Astrocyte (in vitro differentiated cells and primary cell): ENCODE measurements around the gene FLT1. TPM values are rescaled to one million over a fixed set of nuclear protein-coding genes. Genes with fewer than 3 reads are reported as not detected.

Source experiments
- DNase-seq: peaks from one replicate; pipeline ENCODE4 v3.0.0-alpha.2; 2010; ENCODE audit warnings: low read depth
- FAIRE-seq: peaks from 2 replicates; lab custom pipeline; 2011; peaks lifted over from hg19 to GRCh38; lab: Jason Lieb, UNC
- H2AFZ ChIP-seq: 2 replicates; pipeline ENCODE4 v1.6.0; 2012; ENCODE audit warnings: low read depth, low read length, inconsistent platforms
- H3K27ac ChIP-seq: 2 replicates; pipeline ENCODE4 v1.5.1; 2011; ENCODE audit warnings: low read depth, low read length, inconsistent platforms
- H3K27me3 ChIP-seq: 2 replicates; pipeline ENCODE4 v1.6.0; 2011; ENCODE audit warnings: low read length, inconsistent platforms; ENCODE audit not compliant: insufficient read depth
- H3K36me3 ChIP-seq: 2 replicates; pipeline ENCODE4 v1.5.1; 2011; ENCODE audit warnings: low read length, inconsistent platforms; ENCODE audit not compliant: insufficient read depth
- H3K4me1 ChIP-seq: 2 replicates; pipeline ENCODE4 v1.5.1; 2011; ENCODE audit warnings: low read length, inconsistent platforms; ENCODE audit not compliant: insufficient read depth
- H3K4me2 ChIP-seq: 2 replicates; pipeline ENCODE4 v1.6.0; 2012; ENCODE audit warnings: low read length, inconsistent platforms
- H3K4me3 ChIP-seq: 2 replicates; pipeline ENCODE4 v1.5.1; 2011; ENCODE audit warnings: low read depth, mild to moderate bottlenecking, low read length, inconsistent platforms; ENCODE audit not compliant: insufficient read depth
- H3K79me2 ChIP-seq: 2 replicates; pipeline ENCODE4 v1.6.0; 2012; ENCODE audit warnings: mild to moderate bottlenecking, low read length, inconsistent platforms; ENCODE audit not compliant: insufficient read depth
- H3K9ac ChIP-seq: 2 replicates; pipeline ENCODE4 v1.6.0; 2012; ENCODE audit warnings: mild to moderate bottlenecking, low read length, inconsistent platforms
- H3K9me3 ChIP-seq: 2 replicates; pipeline ENCODE4 v1.5.1; 2012; ENCODE audit warnings: low read depth, mild to moderate bottlenecking, low read length, inconsistent platforms; ENCODE audit not compliant: insufficient read depth
- H4K20me1 ChIP-seq: 2 replicates; pipeline ENCODE4 v1.6.0; 2012; ENCODE audit warnings: low read length, inconsistent platforms; ENCODE audit not compliant: insufficient read depth
- H3K27ac Mint-ChIP-seq: one replicate; pipeline ENCODE4 v1.8.0; 2021; ENCODE audit warnings: mild to moderate bottlenecking, mixed read lengths; ENCODE audit not compliant: unreplicated experiment
- H3K27me3 Mint-ChIP-seq: one replicate; pipeline ENCODE4 v1.8.0; 2021; ENCODE audit warnings: low read depth, mixed read lengths; ENCODE audit not compliant: unreplicated experiment
- H3K36me3 Mint-ChIP-seq: one replicate; pipeline ENCODE4 v1.8.0; 2021; ENCODE audit warnings: low read depth, mixed read lengths; ENCODE audit not compliant: unreplicated experiment
- H3K4me1 Mint-ChIP-seq: one replicate; pipeline ENCODE4 v1.8.0; 2021; ENCODE audit warnings: low read depth, mixed read lengths; ENCODE audit not compliant: unreplicated experiment
- H3K4me3 Mint-ChIP-seq: one replicate; pipeline ENCODE4 v1.8.0; 2021; ENCODE audit warnings: mild to moderate bottlenecking, moderate library complexity, mixed read lengths; ENCODE audit not compliant: unreplicated experiment
- H3K9me3 Mint-ChIP-seq: one replicate; pipeline ENCODE4 v1.8.0; 2021; ENCODE audit warnings: mild to moderate bottlenecking, mixed read lengths; ENCODE audit not compliant: unreplicated experiment
- EZH2 ChIP-seq: IDR thresholded peaks from 2 replicates; pipeline ENCODE4 v1.6.1; 2012; ENCODE audit warnings: mild to moderate bottlenecking, low read length, inconsistent platforms; ENCODE audit not compliant: insufficient read depth
- total RNA-seq: library from RNA; stranded (reverse); gene quantifications from 2 replicates; pipeline ENCODE4 v1.2.1, GENCODE V29; 2021
- TF ChIP-seq, protein P1 (sequence below): IDR thresholded peaks from 2 replicates; pipeline ENCODE4 v1.5.1; 2011; ENCODE audit warnings: low read depth, mild to moderate bottlenecking, inconsistent platforms, low read length, moderate library complexity; ENCODE audit not compliant: insufficient read depth

FLT1 gene
- total RNA-seq, 1 donor from 2014 or later, result 7.3 TPM

DNA sequence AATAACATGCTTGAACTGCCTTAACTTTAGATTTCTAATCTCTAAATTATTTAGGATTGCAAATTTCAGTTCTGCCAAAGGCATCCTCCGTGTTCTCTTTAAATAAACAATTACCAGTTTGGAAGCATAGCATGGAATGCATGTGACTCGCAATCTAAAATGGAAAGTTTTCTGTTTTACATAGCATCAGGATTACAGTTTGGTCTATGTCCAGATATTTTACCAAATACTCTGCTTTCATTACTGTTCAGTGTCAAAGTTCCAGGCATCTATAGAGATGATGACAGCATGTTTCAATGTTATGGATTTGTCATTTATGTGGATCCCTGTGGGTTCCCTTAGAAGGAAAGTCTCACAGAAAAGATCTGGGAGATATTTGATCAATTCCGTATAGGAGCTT is 16.8 kb downstream of the FLT1 start:
- no peak overlapping the region for H2AFZ ChIP-seq
- H3K36me3 ChIP-seq, result no peaks in the 10 kb centered on the region
- H3K9me3 ChIP-seq, result no peaks in the 10 kb centered on the region
- no peak overlapping the region for H3K27ac Mint-ChIP-seq
- TF ChIP-seq, protein P1, sequence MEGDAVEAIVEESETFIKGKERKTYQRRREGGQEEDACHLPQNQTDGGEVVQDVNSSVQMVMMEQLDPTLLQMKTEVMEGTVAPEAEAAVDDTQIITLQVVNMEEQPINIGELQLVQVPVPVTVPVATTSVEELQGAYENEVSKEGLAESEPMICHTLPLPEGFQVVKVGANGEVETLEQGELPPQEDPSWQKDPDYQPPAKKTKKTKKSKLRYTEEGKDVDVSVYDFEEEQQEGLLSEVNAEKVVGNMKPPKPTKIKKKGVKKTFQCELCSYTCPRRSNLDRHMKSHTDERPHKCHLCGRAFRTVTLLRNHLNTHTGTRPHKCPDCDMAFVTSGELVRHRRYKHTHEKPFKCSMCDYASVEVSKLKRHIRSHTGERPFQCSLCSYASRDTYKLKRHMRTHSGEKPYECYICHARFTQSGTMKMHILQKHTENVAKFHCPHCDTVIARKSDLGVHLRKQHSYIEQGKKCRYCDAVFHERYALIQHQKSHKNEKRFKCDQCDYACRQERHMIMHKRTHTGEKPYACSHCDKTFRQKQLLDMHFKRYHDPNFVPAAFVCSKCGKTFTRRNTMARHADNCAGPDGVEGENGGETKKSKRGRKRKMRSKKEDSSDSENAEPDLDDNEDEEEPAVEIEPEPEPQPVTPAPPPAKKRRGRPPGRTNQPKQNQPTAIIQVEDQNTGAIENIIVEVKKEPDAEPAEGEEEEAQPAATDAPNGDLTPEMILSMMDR, result no peak
- no peak for TF ChIP-seq EZH2
- H3K4me2 ChIP-seq, result no peak overlapping the region
- no peaks in the 10 kb centered on the region for H3K36me3 Mint-ChIP-seq
- peaks cover 7% of the 10 kb centered on the region for H3K4me1 ChIP-seq
- peaks cover 20% of the 10 kb centered on the region for H3K4me1 Mint-ChIP-seq
- no peak overlapping the region for H3K4me3 ChIP-seq
- peaks cover 2% of the 10 kb centered on the region for H3K27me3 ChIP-seq
- FAIRE-seq, result peak; percentile 77
- H3K9me3 Mint-ChIP-seq, result no peaks in the 10 kb centered on the region
- no peak overlapping the region for H3K4me3 Mint-ChIP-seq
- H3K27me3 Mint-ChIP-seq, result no peaks in the 10 kb centered on the region
- H3K27ac ChIP-seq, result no peak overlapping the region
- no peaks in the 10 kb centered on the region for H4K20me1 ChIP-seq
- no peak for DNase-seq
- no peak overlapping the region for H3K9ac ChIP-seq
- H3K79me2 ChIP-seq, result no peaks in the 10 kb centered on the region

DNA sequence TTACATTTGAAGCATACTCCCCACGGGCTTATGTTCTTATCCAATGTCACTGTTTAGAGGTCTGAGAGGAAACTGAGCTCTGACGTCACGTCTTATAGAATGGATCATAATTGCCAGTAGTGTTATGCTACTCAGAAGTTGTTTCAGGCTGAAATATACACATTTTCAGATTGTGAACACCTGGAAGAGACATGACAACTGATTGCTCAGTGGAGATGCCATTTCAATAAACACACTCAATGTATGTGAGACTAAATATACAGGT is 17.3 kb downstream of the FLT1 start:
- H2AFZ ChIP-seq, result no peak overlapping the region
- H3K27me3 ChIP-seq, result no peaks in the 10 kb centered on the region
- H3K9me3 ChIP-seq, result no peaks in the 10 kb centered on the region
- Mint-ChIP-seq H3K27ac (no peak overlapping the region), H3K4me3 (no peak overlapping the region), H3K9me3 (no peaks in the 10 kb centered on the region), H3K36me3 (no peaks in the 10 kb centered on the region), H3K4me1 (peaks cover 20% of the 10 kb centered on the region), H3K27me3 (no peaks in the 10 kb centered on the region)
- H3K4me1 ChIP-seq, result peaks cover 7% of the 10 kb centered on the region
- no peaks in the 10 kb centered on the region for H4K20me1 ChIP-seq
- no peak overlapping the region for H3K4me2 ChIP-seq
- no peaks in the 10 kb centered on the region for H3K36me3 ChIP-seq
- H3K27ac ChIP-seq, result no peak overlapping the region
- no peak overlapping the region for H3K9ac ChIP-seq
- TF ChIP-seq, protein P1, result no peak
- no peak for TF ChIP-seq EZH2
- no peak overlapping the region for H3K4me3 ChIP-seq
- no peaks in the 10 kb centered on the region for H3K79me2 ChIP-seq
- FAIRE-seq, result no peak
- DNase-seq, result no peak

DNA sequence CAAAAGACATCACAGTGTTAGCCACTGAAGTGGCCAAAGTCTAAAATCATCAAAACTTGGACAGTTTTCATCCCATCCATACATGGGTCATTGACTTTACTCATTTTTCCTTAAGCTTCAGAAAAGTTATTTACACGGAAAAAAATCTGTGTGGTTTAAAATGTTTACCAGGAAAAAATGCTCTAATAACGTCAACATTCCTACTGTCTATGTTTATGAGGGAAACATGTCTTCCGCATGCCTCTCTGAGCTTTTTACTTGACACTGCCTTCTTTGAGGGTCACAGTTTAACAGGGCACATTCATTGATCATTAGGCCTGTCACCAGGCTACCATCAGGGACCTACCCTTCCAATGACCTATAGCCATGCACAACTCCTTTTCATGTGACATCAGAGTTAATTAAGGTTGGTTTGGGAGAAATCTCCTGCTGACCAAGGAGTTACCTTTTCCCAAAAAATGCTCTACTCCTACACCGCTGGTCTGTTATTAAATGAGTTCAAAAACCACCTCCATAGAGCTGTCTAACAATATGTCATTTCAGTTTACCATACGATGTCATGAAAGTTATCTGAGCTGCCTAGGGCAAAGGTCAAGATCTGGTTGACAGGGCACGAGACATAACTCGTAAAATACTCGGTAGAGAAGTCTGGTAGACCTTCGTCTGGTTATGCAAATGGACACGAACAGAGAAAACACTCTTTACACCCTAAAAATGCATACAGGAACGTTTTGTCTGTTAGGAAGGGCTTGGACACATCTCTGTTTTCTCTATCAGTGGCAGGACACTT is 17.8 kb downstream of the FLT1 start:
- peaks cover 20% of the 10 kb centered on the region for H3K4me1 Mint-ChIP-seq
- H3K79me2 ChIP-seq, result no peaks in the 10 kb centered on the region

More for the DNA sequence above, 17.8 kb downstream of the FLT1 start:
- TF ChIP-seq, protein P1, result no peak
- no peak for TF ChIP-seq EZH2
- H3K27me3 Mint-ChIP-seq, result no peaks in the 10 kb centered on the region
- Histone ChIP-seq H3K27ac (no peak overlapping the region), H2AFZ (no peak overlapping the region), H3K9me3 (no peaks in the 10 kb centered on the region), H4K20me1 (no peaks in the 10 kb centered on the region), H3K4me1 (peaks cover 7% of the 10 kb centered on the region), H3K4me3 (no peak overlapping the region), H3K4me2 (no peak overlapping the region), H3K9ac (no peak overlapping the region), H3K36me3 (no peaks in the 10 kb centered on the region), H3K27me3 (no peaks in the 10 kb centered on the region)
- no peaks in the 10 kb centered on the region for H3K9me3 Mint-ChIP-seq
- FAIRE-seq (peak; percentile 37), DNase-seq (no peak)
- H3K4me3 Mint-ChIP-seq, result no peak overlapping the region
- H3K36me3 Mint-ChIP-seq, result no peaks in the 10 kb centered on the region
- H3K27ac Mint-ChIP-seq, result peak overlapping the region; percentile 3
